GM12891 (cell line): ENCODE measurements around the gene TRPC6.

Experiments
- POLR2A ChIP-seq: IDR thresholded peaks from 2 replicates; pipeline ENCODE4 v1.6.1; 2011; ENCODE audit warnings: low read depth, low read length, control low read depth
- SPI1 ChIP-seq: IDR thresholded peaks from 2 replicates; pipeline ENCODE4 v1.6.1; 2011; ENCODE audit warnings: low read depth, low read length, control low read depth

- TF ChIP-seq SPI1 = no peak
- TF ChIP-seq POLR2A = no peak
Observed at GRCh38 chr11:101439488-101439887, 144.3 kb downstream of the TRPC6 start.
